ENCODE data around the gene NCBP3.
"Not testable (repeated sequence)": the region's sequence is repeated elsewhere in the genome, so short reads cannot be mapped to it uniquely, and the experiment has no call there.

Gene NCBP3

DNA sequence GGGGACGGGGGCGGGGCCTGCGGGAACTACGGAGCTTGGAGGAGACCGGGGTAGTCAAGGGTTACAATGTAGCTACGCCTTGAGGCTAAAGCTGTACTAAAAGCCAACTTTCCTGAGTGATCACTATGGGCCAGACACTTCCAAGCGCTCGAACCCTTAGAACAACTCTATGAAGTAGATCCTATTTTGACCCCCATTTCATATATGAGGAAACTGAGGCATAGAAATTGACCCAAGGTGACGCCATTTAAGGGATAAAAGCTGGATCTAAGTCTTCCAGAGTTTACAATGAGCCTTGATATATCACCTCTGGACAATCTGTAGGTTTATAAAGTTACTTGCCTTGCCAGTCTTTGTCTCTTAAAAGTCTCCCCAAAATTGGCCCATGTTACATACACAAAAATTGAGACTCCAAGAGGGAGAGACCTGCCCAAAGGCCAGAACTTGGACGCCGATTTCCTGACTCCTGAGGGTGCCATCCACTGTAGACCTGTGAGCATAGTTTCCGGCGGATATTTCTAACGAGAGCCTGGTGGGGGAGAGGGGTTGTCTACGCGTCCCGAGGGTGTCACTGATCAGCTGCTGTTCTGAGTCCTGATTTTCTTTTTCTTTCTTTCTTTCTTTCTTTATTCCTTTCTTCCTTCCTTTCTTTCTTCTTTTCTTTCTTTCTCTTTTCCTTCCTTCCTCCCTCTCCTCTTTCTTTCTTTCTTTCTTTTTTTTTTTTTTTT is 555 bp upstream of the NCBP3 start:
- no peak for DNase-seq

DNA sequence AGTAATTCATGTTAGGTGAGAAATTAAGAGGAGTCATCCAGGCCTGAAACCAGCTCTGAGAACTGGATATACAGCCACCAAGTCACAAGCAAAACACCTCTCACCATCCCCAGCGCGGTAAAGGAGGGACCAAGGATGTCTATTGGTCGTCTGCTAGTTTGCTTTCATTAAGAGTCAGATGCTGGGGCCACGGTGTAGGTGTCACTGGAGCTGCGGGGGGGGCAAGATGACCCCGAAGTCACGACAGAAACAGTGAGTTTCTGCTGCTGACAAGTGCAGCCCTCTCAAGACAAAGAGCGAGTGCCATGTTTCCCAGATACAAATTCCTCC is 790 bp downstream of the NCBP3 start:
- peak in 2 of 14 donors; percentile 6 to 35 for DNase-seq

DNA sequence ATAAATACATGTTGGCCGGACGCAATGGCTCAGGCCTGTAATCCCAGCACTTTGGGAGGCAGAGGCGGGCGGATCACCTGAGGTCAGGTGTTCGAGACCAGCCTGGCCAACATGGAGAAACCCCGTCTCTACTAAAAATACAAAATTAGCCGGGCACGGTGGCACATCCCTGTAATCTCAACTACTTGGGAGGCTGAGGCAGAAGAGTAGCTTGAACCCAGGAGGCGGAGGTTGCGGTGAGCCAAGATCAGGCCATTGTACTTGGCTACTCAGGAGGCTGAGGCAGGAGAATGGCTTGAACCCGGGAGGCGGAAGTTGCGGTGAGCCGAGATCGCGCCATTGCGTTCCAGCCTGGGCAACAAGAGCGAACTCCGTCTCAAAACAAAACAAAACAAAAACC is 1.5 kb downstream of the NCBP3 start:
- DNase-seq: not testable (repeated sequence)

DNA sequence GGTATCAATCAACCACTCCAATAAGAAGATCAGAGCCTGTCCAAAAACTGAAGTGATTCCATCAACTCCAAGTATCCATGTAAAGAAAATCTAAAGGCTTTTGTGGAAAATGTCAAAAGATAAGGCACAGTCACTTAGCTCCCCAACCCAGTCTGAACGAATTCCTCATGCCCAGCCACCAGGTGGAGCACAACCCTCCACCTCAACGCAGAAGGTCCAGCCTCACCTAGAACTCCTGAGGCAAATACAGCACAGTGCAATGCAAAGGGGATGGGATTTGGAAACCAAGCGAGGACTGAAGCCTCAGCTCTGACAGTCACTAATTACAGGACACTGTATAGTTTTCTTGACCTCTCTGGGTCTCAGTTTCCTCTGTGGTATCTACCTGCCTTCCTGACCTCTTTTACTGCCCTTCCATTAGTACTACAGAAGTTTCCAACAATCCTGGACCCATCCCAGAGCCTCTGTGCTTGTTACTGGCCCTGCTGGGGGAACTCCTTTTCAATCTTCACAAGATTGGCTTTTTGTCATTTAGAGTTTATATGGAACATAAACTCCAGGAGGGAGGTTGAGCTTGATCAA is 2.0 kb downstream of the NCBP3 start:
- no peak for DNase-seq

DNA sequence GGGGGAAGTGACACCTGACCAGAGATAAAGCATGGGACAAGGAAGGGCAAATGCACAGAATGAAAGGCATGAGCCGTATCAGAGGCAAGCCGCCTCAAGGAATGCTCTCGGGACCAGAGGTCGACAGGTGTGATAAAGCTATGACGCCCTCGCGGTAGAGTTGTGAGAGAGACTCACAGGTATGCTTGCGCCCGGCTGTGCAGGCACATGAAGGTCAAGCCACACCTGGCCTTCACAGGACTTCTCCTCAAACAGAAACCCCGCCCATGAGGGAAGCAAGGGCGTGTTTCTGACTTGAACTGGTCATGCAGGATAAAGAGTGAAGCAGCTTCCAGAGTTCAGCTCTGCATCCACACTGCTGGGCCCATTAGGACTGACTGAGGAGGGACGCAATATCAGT is 7.8 kb downstream of the NCBP3 start:
- DNase-seq: no peak

DNA sequence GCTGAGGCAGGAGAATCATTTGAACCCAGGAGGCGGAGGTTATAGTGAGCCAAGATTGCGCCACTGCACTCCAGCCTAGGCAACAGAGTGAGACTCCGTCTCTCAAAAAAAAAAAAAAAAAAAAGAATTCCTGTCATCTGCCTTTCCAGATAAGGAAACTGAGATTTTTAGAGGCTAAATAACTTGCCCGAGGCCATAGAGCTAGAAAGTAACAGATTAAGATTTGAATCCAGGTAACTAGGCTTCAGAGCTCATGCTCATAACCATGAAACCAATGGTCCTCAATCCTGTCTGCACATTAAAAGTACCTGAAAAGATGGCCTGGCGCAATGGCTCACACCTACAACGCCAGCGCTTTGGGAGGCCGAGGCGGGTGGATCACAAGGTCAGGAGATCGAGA is 9.5 kb downstream of the NCBP3 start:
- no peak for DNase-seq

DNA sequence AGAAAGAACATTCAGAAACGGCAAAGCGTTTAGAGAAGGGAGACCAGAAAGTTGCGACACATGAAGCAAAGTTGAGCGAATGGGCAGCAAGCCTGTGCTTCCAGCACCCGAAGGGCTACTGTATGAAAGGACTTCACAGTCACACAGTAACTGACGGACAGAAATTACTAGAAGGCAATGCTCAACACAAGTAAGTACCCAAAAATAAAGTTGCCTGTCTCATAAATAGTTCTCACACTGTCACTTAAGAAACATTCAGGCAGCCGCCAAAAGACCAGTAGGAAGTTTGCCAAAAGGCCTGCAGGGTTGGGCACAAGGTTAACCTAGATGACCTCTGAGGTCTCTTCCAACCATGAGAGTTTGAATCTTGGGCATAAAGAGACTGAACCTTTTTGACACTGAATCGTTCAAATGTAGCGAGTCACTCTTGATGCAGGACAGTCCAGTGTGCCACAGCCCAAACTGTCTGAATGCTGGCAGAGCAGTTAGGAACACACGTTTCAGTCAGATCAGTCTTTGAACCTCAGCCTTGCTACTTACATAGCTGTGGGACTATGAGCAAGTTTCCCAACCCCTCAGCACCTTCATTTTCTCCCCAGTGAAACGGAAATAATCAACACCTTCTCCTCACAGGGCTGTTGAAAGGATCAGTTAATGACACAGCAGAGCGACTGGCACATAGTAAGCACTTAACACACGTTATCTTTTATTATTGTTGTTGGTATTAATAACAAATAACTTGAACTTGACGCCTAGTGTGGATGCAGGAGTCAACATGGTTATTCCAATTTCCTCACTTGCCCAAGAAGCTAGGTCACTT is 10.4 kb downstream of the NCBP3 start:
- DNase-seq: no peak

DNA sequence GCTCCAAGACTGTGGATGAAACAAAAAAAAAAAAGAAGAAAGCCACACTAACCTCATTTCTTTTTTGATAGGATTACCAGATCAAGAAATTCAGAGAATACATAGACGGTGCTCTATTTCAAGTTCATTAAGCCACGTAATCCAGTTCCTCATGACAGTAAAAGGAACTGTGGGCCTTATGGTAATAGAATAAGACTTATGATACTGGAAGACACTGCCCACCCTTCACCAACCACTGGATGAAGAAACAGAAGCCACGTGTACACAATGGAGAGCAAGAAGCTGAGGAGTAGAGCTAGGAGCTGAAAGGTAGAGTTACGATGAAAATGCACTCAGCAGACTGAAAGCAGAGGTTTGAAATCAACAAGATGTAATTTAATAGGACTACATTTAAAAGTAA is 11.2 kb downstream of the NCBP3 start:
- DNase-seq: no peak

DNA sequence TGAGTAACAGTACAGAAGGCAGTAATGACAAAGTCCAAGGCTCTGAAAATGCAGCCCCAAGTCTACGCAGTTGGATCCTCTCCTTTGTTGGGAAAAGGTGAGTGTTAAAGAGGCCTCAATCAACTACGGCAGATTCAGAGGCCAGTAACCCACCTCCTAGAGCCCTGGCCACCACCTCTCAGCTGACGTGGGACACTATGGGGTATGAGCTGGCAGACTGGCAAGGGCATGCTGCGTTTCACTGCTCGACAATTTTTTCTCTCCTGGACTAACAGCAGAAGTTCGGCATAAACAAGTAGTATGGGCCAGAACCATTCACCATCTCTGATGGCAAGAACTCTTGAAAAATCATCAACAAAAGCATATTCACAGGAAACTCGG is 17.2 kb downstream of the NCBP3 start:
- DNase-seq: no peak

DNA sequence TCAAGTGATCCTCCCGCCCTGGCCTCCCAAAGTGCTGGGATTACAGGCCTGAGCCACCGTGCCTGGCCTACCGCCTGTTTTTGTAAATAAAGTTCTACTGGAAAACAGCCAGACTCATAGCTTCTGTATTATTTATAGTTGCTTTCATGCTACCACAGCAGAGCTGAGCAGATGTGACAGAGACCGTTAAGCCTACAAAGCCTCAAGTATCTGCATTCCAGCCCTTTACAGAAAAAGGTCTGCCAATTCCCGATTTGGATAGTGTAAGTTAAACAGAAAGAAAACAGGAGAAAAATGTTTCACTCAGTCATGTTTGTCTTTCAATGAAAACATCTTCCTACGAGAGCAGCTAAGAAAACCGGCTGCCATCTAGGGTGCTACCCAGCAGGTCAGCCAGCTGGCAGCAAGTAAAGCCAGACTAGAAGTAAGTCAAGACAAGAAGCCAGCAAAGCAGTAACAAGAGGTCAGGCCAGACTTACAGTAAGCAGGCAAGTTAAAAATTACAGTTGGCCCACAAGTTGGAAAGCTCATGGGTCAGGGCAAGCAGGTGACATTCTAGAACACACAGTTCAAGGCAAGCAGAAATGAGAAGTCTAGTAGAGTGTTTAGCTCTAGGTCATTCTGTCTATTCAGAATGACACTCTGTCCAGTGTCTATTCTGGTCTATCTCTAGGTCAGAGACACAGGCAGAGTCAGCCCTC is 17.7 kb downstream of the NCBP3 start:
- DNase-seq: no peak

DNA sequence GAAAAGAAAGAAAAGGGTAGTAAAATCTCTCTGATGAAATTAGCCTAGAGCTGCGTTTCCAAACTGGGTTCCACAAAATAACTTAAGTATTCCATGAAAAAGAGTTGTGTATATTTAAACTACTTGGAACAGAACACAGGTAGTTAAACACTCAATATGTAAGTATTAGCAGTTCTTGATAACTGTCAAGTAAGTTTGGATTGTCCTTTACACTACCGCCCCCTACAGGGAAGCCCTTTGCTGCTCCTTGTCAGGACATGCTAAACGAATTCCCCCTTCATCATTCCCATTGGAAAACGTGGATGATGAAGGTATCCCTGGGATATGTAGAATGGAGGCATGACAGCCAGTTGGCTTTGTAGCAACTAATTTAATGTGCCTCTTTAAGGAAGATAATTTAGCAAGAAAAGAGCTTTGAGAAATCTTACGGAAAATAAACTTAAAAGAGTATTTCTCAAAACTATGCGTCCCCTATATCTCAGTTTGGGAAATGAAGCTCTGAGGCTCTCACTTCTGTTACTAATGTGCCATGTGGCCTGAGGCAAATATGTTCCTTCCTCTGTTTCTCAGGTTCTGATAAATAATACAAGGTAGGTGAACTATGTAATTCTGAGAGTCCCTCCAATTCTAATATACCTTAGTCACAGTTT is 18.8 kb downstream of the NCBP3 start:
- DNase-seq: peak in 8 of 14 donors; percentile 4 to 44 (median 16)

DNA sequence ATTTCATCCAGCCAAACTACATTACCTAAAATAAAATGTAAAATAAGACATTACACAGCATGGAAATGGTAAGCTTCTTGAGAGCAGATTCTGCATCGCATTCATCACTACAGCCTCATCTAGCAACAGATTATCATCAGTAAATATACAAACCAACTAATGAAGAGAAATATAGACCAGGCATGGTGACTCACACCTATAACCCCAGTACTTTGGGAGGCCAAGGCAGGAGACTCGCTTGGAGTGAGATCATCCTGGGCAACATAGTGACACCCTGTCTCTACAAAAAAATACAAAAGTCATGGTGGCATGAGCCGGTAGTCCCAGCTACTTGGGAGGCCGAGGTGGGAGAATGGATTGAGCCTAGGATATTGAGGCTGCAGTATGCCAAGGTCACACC is 19.9 kb downstream of the NCBP3 start:
- DNase-seq: no peak

DNA sequence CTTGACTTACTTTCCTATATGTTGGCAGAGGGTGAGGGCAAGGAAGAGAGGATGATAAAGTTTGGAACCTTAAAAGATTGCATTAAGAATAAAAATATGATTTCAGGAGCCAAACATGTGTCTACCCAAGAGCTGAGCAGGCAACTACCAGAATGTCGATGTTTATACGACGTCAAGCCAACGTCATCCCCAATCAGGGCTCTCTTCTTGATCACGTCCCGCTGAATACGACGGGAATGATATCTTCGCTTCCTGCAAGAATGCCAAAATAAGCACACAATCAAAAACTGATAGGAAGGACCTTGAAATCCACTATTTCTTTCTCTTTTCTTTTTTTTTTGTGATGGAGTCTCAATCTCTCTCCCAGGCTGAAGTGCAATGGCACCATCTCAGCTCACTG is 24.9 kb downstream of the NCBP3 start:
- DNase-seq: no peak

DNA sequence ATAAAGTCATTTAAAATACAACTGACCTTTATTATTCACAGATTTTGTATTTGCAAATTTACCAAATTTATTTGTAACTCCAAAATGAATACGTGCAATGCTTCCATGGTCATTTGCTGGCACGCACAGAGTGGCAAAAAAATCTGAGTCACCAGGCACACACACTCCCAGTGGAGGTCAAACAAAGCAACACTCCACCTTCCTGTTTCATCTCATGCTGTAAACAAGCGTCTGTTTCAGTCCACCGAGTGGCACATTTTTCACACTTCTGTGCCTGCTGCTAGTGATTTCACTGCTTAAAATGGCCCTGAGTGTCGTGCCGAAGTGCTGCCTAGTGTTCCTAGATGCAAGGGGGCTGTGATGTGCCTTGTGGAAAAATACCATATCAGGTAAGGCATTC is 27.3 kb downstream of the NCBP3 start:
- DNase-seq: peak in 2 of 14 donors; percentile 16 to 20

DNA sequence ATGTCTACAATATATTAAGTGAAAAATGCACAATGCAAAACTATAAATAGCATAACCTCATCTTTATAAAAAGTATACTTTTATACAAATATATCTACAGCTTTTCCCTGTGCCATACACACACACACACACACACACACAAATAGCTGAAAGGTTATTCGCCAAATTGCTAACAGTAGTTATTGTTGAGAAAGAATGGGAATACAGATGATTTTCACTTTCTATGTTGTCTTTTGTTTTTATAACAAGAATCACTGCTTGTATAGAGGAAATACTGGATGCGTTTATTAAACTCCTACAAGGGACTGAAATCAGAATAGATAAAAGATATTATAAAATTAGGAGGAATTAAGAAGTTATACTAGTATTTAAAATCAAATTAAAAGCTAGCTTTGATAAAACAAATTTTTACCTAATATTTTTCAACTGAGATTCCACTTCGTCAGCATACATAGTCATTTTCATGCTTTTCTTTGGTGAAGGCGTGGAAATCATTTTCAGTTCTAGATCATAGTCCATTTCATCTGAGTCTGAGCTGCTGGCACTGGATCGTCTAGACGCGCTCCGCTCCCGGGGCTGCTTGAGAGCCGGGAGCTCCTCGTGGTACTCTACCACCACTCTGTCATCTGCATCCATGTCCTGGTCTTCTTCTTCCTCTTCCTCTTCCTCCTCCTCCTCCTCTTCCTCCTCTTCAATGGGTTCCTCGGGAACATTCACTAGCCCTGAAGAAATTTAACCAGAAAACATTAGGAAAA is 28.0 kb downstream of the NCBP3 start:
- peak in 2 of 14 donors; percentile 8 to 12 for DNase-seq

DNA sequence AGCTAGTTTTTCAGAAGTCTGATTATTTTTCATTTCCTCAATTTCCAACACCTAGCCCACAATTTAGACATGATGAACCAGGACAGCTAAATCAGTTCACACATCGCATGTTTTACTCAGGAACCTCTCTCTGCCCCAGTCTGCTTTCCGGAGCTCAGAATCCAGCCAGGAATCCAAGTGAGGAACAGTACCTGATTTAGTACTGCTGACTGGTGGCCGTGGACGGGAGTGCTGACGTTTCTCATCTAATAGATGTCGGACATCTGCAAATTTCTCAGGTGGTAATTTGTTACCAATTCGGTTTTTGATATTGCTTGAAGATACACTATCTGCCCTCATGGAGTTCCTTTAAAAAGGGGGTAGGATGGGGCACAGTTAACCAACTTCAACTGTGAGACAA is 30.1 kb downstream of the NCBP3 start:
- DNase-seq: no peak

DNA sequence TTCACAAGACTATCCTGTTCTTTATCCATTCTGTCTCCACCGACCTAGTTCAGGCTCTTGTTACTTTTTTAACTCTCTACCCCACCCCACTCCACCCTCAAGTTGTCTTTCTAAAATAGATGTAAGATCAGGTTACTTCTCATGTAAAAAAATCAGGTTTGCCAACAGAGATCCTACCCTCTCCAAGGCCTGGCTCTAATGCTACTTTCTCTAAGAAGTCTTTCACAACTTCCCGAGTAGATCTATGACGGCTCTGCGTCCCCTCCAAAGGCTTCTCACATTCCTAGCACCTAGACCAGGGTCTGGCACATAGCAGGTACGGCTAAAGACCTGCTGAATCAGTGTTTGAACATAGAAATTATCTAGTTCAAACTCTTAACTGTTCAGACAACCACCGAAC is 30.9 kb downstream of the NCBP3 start:
- no peak for DNase-seq

DNA sequence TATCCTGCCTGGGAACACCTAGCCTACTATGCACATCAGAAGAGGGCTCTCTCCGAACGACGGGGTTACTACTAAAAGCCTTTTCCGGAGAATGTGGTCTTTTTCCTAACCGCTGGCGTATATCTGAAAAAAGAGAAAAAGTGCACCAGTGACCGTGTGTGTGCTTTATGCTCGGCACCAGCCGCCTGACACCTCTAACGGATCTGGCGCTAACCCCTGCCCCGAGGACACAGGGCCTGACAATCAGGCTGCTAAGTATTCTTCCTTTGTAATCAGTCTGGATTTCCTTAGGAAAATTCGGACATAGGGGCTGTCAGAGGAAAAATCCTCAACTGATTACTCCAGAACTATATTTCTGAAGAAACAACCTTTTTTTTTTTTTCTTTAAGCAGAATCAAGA is 31.7 kb downstream of the NCBP3 start:
- DNase-seq: no peak

DNA sequence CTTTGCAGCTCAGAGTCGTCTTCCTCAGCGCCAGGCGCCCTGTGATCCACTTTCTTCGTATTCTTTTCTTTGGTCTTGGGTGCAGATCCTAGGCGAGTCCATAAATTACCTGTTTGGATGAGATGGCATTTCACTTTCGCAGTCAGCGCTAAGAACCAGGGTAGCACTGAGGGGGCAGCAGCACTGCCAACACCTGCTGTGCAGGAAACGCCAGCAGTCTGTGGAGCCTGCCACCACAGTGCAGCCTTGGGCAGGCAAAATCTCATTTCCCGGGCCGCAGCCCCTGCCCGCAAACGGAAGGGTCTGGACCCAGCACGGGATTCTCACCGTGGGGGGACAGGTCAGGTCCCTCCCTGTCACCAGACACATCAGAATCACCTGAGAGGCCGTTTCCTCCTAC is 32.9 kb downstream of the NCBP3 start:
- no peak for DNase-seq

DNA sequence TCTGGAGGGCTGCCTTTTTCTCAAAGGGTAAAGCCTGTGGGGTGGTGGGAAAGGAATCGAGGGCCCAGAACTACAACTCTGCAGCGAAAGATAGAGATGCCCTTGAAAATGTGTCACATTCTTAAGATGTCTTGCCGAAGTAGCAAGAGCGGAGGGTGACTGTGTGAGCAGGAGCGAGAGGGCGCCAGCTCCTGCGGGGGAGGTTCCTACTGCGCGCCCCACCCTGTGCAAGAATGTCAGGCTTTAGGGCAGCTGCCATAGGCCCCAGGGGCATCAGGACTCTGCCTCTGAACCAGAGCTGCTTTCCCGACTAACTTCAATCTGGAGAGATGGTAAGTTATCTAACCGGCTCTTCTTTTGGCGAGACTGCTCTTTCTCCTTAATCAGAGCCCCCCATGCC is 33.3 kb downstream of the NCBP3 start:
- no peak for DNase-seq

DNA sequence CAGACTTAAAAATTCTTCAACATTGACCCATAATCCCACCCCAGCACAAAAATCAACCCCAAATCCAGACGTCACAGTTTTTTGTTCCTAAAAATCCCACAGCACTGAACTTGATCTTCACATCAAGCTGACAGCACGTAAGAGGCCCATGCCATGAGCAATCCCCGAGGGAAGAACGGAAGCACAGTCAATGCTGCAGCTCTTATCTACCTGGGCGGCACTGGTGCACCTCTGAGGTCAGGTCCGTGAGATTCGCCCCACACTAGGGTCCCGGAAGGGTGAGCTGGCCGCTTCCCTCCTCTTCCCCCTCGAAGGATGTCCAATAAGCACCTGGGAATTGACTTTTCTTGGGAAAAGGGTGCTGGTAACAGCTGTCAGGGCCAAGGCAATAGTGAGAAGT is 33.8 kb downstream of the NCBP3 start:
- DNase-seq: no peak

DNA sequence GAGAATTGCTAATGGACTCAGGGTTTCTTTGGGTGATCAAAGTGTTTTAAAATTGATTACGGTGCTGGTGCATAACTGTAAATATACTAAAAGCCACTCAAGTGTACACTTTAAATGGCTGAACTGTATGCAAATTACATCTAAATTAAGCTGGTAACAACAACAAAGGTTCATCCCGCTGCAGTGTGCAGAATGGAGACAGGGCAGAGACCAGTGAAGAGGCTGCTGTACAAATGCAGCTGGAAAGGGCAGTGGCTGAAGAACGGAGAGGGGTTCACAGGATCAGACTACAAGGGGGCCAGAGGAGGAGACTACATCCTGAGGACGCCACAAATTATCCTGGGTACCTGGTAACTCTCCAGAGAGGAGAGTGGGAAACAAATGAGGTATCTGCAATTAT is 36.0 kb downstream of the NCBP3 start:
- DNase-seq: no peak

Data from C1 segment of cervical spinal cord (tissue), 14 donors.